GM18909 (cell line): ENCODE measurements around the gene DNAH12.

Source experiments
- ATAC-seq: cut with Tn5 transposase; IDR thresholded peaks from one replicate; pipeline ENCODE4 v1.9.1; 2021; ENCODE audit warnings: mild to moderate bottlenecking; ENCODE audit not compliant: unreplicated experiment, poor library complexity

DNAH12 gene

DNA sequence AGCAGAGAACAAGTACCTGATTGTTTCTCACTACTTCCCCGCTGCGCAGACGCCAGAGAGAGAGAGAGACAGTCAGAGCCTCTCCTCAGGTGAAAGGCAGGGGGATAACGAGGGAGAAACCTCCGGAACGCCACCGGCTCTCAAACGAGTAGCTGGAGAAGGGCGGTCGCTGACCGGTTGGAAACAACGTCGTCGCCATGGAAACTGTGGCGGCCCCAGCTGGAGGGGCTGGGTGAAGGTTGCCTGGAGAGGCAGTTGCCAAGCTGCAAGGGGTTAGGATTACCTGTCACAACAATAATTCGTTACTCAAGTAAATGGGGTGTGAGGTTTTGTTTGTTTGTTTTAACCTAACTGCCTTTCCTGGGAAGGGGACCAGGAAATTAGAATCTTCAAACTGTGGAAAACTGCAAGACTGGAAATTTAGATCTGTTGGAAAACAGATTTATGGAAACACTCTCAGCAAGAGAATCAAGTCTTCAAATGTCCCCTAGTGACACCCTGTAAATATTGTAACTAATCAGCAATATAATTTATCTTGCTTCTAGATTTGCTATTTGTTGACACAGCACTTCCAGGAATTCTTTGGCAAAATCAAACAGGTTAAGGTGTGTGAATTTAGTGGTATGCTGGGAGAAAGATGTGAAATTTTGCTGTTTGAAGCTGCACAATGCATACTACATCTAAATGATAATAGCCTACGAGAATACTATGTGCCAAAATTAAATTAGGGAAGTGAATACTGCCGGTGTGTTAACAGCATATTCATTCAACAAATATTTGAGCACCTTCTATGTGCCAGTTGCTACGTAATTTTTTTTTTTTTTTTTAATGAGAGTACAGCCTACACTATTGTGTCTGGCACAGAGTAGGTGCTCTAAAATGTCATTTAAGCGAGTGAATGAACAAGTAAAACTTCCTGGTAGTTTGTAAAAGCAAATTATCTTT lies at the start of gene DNAH12:
Gene DNAH12 (minus strand): TSS at position 164 of the 945 bp plus-strand sequence. CDS start 1,474 bp downstream, outside the sequence.
- ATAC-seq, result peak; percentile 62

DNA sequence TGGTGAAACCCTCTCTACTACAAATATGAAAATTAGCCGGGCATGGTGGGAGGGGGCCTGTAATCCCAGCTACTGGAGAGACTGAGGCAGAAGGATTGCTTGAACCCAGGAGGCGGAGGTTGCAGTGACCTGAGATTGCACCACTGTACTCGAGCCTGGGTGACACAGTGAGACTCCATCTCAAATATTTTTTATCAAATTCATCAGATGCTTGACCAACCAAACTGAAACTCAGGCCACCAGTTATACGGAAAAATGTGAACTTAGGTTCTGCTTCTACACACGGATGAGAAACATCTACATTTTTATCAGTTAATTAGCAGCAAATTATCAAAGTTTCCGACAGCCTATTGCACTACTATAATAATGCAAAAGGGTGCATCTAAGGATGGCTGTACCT lies 48.2 kb upstream of the DNAH12 start:
- no peak for ATAC-seq

DNA sequence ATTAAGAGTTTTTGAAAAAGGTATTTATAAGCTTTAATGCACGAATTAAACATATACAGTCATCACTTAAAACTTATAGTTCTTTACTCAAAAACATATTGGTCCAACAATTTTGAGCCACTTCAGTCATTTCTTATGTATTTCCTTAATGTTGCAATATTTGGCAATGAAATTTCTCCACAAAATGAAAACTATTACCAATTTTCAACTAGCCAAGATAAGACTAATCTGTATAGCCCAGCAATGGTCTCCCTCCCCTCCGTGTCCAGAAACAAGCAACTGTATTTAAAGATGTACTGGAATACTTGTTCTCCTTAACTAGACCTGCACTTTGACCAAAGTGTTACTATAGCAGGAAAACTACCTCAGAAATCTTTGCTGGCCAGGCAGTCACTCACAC lies 43.8 kb upstream of the DNAH12 start:
- ATAC-seq, result no peak

DNA sequence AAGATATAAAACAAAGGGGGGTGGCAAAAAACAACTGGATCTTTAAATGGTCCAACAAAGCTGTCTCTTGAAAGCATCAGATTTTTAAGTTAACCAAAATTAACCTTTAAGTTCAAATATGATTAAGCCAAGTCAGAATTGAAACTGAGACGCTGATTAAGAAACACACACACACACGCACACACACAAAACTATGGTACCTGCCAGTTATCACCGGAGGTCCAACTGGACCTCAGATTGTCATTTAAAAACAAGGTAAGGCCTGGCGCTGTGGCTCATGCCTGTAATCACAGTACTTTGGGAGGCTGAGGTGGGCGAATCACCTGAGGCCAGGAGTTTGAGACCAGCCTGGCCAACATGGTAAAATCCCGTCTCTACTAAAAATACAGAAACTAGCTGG lies 42.6 kb upstream of the DNAH12 start:
- no peak for ATAC-seq

GRCh38 chr3:57583544-57583943 lies 39.4 kb upstream of the DNAH12 start:
- no peak for ATAC-seq

- ATAC-seq, result no peak
These were observed 38.5 kb upstream of the DNAH12 start for GRCh38 chr3:57582474-57583168.

GRCh38 chr3:57577801-57578200 lies 33.7 kb upstream of the DNAH12 start:
- no peak for ATAC-seq

DNA sequence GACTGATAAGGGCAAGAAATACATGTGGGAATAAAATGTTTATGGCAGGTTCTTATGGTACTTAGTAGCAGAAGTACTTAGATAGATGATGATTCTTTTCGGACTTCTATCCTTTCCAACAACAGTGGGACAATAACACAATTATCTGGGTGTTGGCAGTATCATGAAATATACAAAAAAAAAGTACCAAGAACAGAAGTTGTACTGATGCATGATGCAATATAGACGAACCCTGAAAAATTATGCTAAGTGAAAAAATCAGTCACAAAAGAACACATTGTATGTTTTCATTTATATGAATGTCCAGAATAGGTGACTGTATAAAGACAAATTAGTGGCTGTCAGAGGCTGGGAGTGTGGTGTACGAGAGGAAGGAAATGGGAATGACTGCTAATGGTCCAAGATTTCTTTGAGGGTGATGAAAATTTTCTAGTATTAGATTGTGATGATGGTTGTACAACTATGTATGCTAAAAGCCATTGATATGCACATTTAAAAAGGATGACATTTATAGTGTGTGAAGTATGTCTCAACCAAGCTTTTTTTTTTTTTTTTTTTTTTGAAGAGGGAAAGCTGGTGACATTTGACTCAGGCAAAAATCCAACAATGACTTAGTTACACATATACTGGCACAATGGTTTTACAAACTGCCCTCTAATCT lies 32.0 kb upstream of the DNAH12 start:
- no peak for ATAC-seq

DNA sequence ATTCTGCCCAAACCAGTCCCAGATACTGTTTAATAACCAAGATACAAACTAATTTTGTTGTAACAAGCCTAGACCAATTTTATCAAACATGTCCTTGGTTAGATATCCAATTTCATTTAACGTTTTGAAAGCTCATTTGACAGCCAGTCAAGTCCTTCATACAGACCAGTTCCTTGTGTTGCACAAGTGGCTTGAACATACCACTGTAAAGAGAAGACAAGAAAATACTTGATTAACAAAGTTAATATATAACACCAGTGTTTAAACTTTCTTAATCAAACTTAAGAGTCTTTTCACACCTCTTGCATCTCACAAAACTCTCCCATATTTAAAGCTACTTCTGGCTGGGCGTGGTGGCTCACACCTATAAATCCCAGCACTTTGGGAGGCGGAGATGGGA lies 28.0 kb upstream of the DNAH12 start:
- no peak for ATAC-seq

GRCh38 chr3:57570878-57571277 lies 26.7 kb upstream of the DNAH12 start:
- ATAC-seq, result no peak

GRCh38 chr3:57569859-57570450 lies 25.8 kb upstream of the DNAH12 start:
- ATAC-seq, result no peak

DNA sequence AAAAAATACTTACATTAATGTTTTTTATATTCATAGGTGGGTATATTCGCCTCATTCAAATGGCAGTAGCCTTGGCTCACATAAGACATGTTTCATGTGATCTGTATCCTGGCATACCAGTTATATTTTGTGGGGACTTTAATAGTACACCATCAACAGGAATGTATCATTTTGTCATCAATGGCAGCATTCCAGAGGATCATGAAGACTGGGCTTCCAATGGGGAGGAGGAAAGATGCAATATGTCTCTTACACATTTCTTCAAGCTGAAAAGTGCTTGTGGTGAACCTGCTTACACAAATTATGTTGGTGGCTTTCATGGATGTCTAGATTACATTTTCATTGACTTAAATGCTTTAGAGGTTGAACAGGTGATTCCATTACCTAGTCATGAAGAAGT lies 15.4 kb upstream of the DNAH12 start:
- no peak for ATAC-seq

DNA sequence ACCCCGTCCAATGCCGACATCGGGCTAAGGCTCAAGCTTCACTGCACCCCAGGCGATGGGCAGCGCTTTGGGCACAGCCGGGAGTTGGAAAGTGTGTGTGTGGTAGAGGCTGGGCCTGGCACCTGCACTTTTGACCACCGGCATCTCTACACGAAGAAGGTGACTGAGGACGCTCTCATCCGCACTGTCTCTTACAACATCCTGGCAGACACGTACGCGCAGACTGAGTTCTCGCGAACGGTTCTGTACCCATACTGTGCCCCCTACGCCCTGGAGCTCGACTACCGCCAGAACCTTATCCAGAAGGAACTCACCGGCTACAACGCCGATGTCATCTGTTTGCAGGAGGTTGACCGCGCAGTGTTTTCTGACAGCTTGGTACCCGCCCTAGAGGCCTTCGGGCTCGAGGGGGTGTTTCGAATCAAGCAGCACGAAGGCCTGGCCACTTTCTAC lies 13.0 kb upstream of the DNAH12 start:
- peak; percentile 15 for ATAC-seq

GRCh38 chr3:57556459-57557084 lies 12.4 kb upstream of the DNAH12 start:
- ATAC-seq, result peak; percentile 35

DNA sequence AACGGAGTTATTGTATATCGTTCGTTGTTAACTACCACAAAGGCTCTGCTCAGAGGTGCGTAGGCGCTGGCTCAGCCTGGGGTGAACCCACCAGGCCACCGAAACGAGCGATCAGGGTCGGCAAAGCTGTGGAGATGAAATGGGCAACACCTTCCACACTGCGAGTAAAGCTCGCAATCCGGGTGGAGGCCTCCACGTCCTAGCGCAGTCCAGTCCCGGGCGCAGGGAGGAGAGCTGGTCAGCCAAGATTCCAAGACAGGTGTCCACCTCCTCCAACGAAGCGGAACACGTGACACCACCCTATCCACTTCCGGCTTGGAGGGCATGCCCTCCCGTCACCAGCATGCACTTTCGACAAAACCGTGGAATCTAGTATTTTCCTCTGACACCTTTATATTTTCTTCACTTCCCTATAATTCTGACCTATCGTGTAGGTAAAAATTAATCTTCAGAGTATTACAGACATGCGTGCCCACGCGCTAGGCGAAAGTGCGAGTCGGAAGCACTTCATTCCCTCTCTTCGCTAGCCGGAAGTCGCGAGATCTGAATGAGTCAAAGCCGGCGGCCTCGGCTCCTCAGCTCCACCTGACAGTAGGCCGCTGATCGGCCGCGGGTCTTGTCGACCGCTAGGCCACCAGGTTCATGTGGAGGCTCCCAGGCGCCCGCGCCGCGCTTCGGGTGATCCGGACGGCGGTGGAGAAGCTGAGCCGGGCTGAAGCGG lies 11.8 kb upstream of the DNAH12 start, which contains the start of gene PDE12:
Gene PDE12 (plus strand): TSS at position 537 of the 721 bp plus-strand sequence. CDS start 106 bp downstream, at position 643.
- ATAC-seq, result peak; percentile 86

- no peak for ATAC-seq
These were observed 11.2 kb upstream of the DNAH12 start for GRCh38 chr3:57555306-57555705.

DNA sequence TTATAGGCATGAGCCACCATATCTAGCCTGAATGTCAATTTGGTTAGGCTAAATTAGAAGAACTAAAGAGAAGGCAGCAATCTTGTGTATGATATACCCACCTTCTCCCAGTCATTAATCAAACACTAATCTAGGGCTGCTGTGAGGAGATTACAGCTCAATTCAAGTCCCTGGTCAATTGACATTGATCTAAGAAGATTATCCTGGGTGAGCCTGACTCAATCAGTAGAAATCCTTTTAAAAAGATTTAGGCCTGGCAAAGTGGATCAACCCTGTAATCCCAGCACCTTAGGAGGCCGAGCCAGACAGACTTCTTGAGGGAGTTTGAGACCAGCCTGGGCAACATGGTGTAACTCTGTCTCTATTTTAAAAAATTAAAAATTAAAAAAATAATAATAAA lies 2.5 kb upstream of the DNAH12 start:
- ATAC-seq, result no peak

DNA sequence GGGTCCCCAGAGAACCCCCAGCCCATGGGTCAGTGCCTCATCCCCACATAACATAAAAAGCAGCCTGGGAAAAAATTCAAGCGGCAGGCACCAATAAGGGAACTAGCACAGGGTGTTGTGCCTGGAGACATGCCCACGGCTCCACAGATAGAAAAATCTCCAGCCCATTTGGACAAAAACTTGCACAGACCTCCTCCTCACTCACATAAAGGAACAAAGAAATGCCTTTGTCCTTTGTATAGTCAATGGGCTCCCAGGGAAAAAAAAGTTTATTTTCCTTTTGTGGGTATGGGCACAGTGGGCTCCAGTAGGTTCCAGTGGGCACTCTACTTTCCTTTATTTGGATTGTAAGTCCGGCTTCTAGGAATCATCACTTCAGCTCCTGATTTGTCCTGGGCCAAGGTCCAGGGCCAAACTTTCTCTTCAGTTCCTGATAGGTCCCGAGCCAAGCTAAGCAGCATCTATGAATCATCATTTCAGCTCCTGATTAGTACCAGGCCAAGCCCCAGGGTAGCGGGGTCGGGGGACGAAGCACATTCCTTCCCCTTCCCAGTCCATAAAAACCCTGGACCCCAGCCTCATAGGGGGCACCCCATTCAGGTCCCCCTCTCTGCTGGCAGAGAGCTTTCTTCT lies 1.6 kb upstream of the DNAH12 start:
- ATAC-seq, result no peak

GRCh38 chr3:57538465-57538864 lies 5.7 kb downstream of the DNAH12 start:
- no peak for ATAC-seq
